NCI-H187 treated with DMSO at 0.1 percent for 48 hours (cell line): ENCODE results near the gene CCDC12.

Experiments used
- DNase-seq: peaks from one replicate; lab custom pipeline; 2025; lab: John Stamatoyannopoulos, UW

CCDC12 gene

DNA sequence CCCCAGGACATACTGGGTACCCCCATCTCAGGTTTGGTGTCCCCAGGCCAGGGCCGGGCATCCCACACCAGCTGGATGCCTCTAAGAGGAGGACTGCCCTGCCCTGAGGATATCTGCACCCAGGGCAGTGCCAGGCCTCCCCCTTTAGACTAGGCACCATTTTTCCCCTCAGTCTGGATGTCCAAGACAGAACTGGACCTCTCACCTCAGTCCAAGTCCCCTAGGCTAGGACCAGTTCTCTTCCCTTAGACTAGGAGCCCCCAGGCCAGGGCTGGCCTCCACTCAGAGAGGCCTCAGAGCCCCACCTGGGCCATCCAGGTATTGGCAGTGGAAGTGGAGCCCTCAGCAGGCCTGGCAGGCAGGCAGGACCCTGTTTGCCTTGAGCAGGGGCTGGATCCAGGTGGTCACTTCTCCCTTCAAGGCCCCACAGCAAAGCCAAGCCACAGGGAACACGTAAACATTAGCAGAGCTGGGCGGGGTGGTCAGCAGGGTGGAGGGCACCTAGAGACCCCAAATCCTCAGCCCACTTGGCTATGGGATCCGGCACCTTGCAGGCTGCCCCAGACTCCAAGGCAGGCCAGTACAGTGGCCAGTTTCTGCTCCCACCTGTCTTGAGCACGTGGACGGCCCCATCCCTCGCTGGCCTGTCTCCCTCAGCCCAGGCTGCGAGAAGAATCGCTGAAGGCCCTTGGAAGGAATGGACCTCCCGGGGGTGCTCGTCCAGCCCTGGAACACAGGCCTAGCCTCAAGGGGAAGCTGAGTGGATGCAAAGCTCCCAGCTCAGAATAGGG, 70.7 kb downstream of the CCDC12 start:
- DNase-seq: no peak

DNA sequence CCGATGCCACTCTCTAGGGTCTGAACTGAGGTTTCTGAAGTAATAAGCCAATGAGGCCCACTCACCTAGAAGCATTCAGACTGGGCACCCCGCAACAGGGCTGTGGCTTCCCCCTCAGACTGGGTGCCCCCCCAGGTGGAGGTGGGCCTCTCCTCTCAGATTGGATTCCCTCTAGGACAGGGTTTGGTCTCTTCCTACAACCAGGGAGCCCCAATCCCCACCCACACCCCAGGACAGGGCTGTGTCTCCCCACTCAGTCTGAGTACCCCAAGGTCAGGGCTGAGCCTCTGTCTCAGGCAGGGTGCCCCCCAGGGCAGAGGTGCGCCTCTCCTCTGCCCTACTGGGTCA, 71.4 kb downstream of the CCDC12 start:
- DNase-seq: no peak

- no peak for DNase-seq
Measured at GRCh38 chr3:46904303-46905212, 72.0 kb downstream of the CCDC12 start.

DNA sequence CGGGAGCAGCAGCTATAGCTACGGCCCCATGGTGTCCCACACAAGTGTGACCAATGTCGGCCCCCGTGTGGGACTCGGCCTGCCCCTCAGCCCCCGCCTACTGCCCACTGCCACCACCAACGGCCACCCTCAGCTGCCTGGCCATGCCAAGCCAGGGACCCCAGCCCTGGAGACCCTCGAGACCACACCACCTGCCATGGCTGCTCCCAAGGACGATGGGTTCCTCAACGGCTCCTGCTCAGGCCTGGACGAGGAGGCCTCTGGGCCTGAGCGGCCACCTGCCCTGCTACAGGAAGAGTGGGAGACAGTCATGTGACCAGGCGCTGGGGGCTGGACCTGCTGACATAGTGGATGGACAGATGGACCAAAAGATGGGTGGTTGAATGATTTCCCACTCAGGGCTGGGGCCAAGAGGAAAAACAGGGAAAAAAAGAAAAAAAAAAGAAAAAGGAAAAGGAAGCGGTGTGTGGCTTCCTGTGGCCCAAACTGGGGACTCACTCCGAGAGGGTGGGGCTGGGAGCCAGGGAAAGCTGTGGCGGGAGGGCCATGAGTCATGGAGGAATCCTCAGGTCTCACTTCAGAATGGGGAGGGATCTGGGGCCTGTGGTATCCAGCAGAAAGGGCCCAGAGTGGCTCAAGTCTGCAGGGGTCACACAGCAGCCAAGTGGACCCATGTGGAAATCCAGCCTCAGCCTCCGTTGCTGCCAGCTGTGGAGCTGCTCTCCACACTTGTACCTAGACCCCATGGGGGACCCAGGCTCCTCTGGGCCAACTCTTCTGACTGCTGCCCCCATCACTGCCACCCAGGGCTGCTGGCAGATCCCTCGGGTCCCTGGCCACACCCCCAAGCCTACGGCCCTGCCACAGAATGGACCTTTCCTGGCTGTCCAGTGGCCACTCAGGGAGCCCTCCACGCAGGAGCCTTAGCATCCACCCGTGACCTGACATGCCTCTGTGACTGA, 72.9 kb downstream of the CCDC12 start:
- DNase-seq: no peak

DNA sequence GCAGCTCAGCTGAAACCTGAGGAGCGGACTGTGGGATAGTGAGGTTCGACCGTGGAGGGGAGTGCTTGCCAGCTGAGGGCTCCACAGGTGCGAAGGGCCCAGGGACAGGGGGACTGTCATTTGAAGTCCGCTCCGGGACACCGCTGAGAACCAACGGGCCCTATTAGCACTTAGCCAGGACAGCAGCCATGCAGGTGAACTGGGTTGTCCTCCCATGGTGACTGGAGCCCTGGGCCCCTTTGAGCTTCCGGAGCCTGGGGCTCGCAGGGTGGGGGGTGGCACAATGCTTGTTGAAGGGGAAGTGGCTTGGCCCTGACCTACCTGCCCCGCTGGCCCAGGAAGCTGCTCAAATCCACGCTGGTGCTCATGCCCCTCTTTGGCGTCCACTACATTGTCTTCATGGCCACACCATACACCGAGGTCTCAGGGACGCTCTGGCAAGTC, 74.3 kb downstream of the CCDC12 start:
- no peak for DNase-seq

DNA sequence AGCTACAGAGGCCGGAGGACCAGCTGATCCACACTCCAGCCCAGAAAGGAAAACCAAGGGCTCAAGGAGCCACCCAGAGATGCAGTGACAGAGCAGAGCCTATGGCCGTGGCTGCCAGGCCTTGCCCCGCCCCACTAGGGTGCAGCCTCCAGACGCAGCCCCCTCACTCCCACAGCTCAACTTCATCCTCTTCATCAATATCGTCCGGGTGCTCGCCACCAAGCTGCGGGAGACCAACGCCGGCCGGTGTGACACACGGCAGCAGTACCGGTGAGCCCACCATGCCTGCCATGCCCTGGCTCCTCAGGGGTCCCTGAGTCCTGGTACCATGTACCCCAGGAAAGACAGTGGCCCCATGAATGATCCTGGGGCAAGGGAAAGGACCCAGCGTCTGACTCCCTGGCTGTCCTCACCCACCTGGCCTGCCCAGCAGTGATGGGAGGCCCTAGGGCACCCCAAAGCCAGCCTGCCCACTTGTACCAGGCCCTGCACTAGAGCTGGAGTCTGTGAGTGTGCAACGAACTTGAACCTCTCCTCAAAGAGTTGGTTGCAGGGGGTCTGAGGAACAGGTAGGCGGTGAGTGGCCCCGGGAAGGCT, 74.9 kb downstream of the CCDC12 start:
- no peak for DNase-seq

DNA sequence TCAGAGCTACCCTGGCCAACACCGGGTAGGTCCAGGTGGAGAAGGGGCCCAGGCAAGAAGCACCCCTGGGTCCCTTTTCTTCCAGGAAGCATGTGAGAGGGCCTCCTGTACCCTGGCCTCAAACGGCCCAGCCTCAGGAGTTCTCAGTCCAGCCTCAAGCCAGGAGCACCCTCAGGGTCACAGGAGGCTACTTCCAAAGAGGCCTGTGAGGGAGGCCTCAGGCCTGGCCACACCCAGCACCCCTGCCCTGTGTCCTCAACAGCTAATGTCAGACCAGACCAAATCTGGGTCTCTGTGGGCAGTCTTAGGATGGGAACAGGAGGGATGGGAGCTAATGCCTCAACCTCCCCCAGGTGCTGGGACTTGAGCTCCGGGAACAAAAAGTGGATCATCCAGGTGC, 75.5 kb downstream of the CCDC12 start:
- no peak for DNase-seq

- DNase-seq: no peak
Measured at GRCh38 chr3:46900356-46900755, 76.2 kb downstream of the CCDC12 start.

DNA sequence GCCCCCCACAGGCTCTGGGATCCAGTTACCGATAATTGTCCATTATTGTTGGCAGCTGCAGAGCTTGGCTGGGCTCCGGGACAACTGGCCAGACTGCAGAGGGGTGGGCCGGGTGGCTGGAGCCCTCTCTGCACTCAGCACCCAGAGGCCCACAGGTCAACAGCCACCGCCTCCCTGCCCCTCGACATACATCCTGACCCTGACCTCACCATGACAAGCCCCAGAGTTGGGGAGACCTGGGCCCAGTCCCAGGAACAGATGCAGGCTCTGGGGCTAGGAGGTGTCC, 76.6 kb downstream of the CCDC12 start:
- DNase-seq: no peak

DNA sequence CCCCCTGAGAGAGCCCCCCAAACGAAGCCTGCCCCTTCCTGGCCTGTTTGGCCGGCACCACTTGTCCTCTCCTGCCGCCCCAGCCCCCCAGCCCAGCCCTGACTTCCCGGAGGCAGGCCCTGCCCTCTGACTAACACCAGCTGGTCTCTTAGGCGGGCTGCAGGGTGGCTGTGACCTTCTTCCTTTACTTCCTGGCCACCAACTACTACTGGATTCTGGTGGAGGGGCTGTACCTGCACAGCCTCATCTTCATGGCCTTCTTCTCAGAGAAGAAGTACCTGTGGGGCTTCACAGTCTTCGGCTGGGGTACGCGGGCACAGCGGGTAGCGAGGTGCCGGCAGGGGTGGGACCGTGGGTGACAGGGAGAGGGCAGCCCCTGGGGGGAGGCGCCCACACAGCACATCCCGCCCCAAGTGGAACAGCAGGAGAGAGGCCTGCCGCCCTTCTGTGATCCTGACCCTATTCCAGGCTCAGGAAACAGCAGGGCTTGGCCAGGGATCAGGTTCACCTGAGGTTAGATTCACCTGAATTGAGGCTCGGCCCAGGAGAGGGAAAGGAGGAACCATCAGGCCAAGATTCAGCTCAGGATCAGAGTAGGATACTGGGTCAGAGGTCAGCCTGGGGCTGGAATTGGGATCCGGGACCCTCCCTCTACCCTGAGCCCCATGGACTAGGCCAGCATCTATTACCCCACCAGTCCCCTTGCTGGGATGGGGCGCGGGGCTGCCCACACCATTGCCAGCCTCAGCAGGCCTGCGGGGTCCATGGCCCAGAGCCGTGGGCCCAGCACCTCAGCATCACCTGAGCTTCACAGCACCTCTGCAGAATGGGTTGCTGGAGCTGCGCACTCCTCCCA, 77.2 kb downstream of the CCDC12 start:
- no peak for DNase-seq

GRCh38 chr3:46898321-46899150, 78.0 kb downstream of the CCDC12 start:
- no peak for DNase-seq

GRCh38 chr3:46897829-46898320, 78.7 kb downstream of the CCDC12 start:
- no peak for DNase-seq

GRCh38 chr3:46897031-46897430, 79.5 kb downstream of the CCDC12 start:
- no peak for DNase-seq

- no peak for DNase-seq
Measured at GRCh38 chr3:46896386-46896785, 80.2 kb downstream of the CCDC12 start.

GRCh38 chr3:46895761-46896160, 80.8 kb downstream of the CCDC12 start:
- DNase-seq: no peak

GRCh38 chr3:46895204-46895660, 81.3 kb downstream of the CCDC12 start:
- no peak for DNase-seq

- DNase-seq: no peak
Measured at GRCh38 chr3:46894256-46894655, 82.3 kb downstream of the CCDC12 start.

DNA sequence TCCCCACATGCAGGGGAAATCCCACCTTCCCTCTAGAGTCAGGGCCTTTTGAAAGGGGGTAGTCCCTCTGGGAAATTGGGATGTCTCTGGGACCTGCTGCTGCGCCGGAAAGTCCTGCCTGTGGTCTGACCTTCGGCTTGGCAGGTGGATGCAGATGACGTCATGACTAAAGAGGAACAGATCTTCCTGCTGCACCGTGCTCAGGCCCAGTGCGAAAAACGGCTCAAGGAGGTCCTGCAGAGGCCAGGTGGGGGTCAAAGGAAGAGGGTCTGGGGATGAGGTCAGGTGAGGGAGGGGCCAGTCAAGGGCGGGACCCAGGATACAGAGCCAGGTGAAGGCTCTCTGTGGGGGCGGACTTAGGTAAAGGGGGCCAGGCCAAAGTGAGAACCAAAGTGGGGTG, 82.8 kb downstream of the CCDC12 start:
- DNase-seq: no peak

GRCh38 chr3:46893146-46893748, 83.3 kb downstream of the CCDC12 start:
- DNase-seq: no peak
